Sigmoid colon (tissue), 3 donors: Measurements from ENCODE around the gene RHCE.
"Not testable (repeated sequence)": the region's sequence is repeated elsewhere in the genome, so short reads cannot be mapped to it uniquely, and the experiment has no call there.

Source experiments
- POLR2A ChIP-seq, 2 donors: fragments of 450-650 bp; IDR thresholded peaks; one replicate each; pipeline ENCODE4 v1.6.1; 2016; ENCODE audit warnings: antibody characterized with exemption in 2 of 2, mild to moderate bottlenecking in 2 of 2, moderate library complexity in 2 of 2
- TF ChIP-seq, protein P1 (sequence below), 4 experiments: fragments of 450-650 bp in 3 of 4; fragments of 200-600 bp in 1 of 4; IDR thresholded peaks; one replicate each; pipeline ENCODE4 v1.5.1; 2016 to 2019; ENCODE audit warnings: antibody characterized with exemption in 4 of 4, mild to moderate bottlenecking in 3 of 4, moderate library complexity in 2 of 4

DNA sequence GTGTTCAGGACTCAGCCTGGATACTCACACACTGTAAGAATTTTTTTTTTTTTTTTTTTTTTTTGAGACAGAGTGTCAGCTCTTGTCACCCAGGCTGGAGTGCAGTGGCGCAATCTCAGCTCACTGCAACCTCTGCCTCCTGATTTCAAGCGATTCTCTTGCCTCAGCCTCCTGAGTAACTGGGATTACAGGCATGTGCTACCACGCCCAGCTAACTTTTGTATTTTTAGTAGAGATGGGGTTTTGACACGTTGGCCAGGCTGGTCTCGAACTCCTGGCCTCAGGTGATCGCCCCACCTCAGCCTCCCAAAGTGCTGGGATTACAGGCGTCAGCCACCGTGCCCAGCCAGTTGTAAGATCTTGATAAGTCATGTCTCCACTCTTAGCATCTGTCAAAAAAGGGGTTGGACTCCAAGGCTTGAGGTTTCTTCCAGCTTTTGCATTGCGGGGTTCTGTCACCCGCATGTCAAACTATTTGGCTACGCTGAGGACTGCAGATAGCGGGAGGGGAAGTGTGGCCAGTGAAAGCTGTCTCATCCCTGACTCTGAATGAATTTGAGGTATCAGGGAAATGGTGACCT is 50.8 kb downstream of the RHCE start:
- TF ChIP-seq, protein P1, sequence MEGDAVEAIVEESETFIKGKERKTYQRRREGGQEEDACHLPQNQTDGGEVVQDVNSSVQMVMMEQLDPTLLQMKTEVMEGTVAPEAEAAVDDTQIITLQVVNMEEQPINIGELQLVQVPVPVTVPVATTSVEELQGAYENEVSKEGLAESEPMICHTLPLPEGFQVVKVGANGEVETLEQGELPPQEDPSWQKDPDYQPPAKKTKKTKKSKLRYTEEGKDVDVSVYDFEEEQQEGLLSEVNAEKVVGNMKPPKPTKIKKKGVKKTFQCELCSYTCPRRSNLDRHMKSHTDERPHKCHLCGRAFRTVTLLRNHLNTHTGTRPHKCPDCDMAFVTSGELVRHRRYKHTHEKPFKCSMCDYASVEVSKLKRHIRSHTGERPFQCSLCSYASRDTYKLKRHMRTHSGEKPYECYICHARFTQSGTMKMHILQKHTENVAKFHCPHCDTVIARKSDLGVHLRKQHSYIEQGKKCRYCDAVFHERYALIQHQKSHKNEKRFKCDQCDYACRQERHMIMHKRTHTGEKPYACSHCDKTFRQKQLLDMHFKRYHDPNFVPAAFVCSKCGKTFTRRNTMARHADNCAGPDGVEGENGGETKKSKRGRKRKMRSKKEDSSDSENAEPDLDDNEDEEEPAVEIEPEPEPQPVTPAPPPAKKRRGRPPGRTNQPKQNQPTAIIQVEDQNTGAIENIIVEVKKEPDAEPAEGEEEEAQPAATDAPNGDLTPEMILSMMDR (IDR thresholded peaks at IDR 0.05), result not testable (repeated sequence)
- not testable (repeated sequence) for TF ChIP-seq POLR2A (IDR thresholded peaks at IDR 0.05)
